OCI-LY7 (cell line): ENCODE results near the gene TREML4.

Experiments
- CTCF ChIP-seq: fragments of 200-600 bp; sonication (generic); conservative IDR thresholded peaks from 2 replicates; pipeline ENCODE4 v1.5.1; 2014; ENCODE audit warnings: mild to moderate bottlenecking, antibody characterized with exemption, low read length, moderate library complexity, mixed read lengths
- EZH2phosphoT487 ChIP-seq: fragments of 200-600 bp; sonication (generic); IDR thresholded peaks from 2 replicates; pipeline ENCODE4 v1.6.1; 2018; ENCODE audit warnings: low read depth, borderline replicate concordance, mild to moderate bottlenecking, mixed run types, antibody characterized with exemption, low read length, moderate library complexity, mixed read lengths

- TF ChIP-seq CTCF (no peak), EZH2phosphoT487 (no peak)
These were observed 34.9 kb upstream of the TREML4 start for GRCh38 chr6:41193171-41193734.
